GM21723 (cell line): Measurements from ENCODE around the gene ASGR2.
"Not testable (repeated sequence)": the region's sequence is repeated elsewhere in the genome, so short reads cannot be mapped to it uniquely, and the experiment has no call there.

Source experiments
- ATAC-seq: cut with Tn5 transposase; IDR thresholded peaks from one replicate; pipeline ENCODE4 v1.9.1; 2021; ENCODE audit warnings: mild to moderate bottlenecking, moderate library complexity; ENCODE audit not compliant: unreplicated experiment

ASGR2 gene

DNA sequence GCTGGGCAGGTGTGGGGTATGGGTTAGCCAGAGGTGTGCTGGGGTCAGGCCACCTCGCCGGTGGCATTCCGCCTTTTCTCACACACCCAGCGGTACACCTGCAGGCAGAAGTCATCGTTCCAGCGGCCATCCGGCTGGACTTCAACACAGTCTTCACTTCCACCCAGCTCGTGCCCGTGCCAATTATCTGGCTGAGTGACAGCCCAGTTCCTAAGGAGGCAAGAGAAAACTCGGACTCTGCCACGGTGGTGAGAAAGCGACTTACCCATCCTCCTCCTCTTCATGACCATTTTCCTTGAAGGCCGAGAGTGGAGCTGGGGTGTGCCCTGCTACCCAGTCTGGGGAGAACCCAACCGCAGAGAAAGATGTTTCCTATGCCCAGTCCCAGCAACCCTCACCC is 13.1 kb downstream of the ASGR2 start:
- ATAC-seq: no peak

- not testable (repeated sequence) for ATAC-seq
Measured at GRCh38 chr17:7100641-7101379, 13.8 kb downstream of the ASGR2 start.

- no peak for ATAC-seq
Measured at GRCh38 chr17:7098802-7099459, 15.7 kb downstream of the ASGR2 start.

- ATAC-seq: no peak
Measured at GRCh38 chr17:7097940-7098339, 16.7 kb downstream of the ASGR2 start.

GRCh38 chr17:7095625-7096024 is 19.0 kb downstream of the ASGR2 start:
- no peak for ATAC-seq

- ATAC-seq: no peak
Measured at GRCh38 chr17:7094652-7095019, 20.0 kb downstream of the ASGR2 start.

- not testable (repeated sequence) for ATAC-seq
Measured at GRCh38 chr17:7091311-7092005, 23.2 kb downstream of the ASGR2 start.

DNA sequence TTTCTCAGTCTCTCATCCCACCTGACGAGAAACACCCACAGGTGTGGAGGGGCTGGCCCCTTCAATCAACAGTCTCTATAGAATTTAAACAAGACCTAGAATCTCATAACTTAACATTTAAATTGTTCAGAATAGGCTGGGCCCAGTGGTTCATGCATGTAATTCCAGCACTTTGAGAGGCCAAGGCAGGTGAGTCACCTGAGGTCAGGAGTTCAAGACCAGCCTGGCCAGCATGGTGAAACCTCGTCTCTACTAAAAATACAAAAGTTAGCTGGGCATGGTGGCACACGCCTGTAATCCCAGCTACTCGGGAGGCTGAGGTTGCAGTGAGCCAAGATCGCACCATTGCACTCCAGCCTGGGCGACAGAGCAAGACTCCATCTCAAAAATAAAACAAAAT is 25.1 kb downstream of the ASGR2 start:
- ATAC-seq: not testable (repeated sequence)

DNA sequence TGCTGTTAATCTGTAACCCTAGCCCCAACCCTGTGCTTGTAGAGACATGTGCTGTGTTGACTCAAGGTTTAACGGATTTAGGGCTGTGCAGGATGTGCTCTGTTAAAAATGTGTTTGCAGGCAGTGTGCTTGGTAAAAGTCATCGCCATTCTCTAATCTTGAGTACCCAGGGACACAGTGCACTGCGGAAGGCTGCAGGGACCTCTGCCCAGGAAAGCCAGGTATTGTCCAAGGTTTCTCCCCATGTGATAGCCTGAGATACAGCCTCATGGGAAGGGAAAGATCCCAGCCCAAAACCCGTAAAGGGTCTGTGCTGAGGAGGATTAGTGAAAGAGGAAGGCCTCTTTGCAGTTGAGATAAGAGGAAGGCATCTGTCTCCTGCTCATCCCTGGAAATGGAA is 26.2 kb downstream of the ASGR2 start:
- not testable (repeated sequence) for ATAC-seq

- ATAC-seq: no peak
Measured at GRCh38 chr17:7084088-7084487, 30.5 kb downstream of the ASGR2 start.

GRCh38 chr17:7083592-7083991 is 31.0 kb downstream of the ASGR2 start:
- no peak for ATAC-seq

DNA sequence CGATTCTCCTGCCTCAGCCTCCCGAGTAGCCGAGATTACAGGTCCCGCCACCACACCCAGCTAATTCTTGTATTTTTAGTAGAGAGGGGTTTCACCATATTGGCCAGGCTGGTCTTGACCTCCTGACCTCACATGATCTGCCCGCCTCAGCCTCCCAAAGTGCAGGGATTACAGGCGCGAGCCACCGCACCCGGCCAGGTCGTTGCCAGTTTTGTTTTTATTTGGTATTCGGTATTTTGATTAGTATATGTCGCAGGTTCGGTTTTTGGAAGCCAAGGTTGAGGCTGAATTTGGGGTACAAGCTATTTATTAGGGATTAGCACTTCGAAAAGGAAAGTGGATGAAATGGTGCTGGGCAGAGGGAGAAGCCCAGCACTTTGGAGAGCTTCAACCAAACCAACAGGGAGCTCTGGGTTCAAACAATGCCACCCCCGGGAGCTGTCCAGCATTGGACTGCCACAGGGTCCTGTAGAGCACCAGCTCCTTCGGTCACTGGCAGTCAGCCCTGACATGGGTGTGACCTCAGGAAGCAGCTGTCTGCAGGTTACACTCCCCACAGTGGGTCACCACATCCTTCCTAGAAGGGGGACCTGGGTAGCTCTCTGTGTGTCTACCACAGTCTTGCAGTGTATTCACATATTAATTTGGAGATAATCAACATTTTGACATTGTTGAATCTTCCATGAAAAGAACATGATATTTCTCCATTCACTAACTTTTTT is 33.1 kb downstream of the ASGR2 start:
- ATAC-seq: no peak

- ATAC-seq: no peak
Measured at GRCh38 chr17:7080456-7081041, 34.1 kb downstream of the ASGR2 start.

GRCh38 chr17:7079581-7080455 is 34.8 kb downstream of the ASGR2 start, which contains the start of gene CLEC10A:
Gene CLEC10A, minus strand, starts transcription at chr17:7080251. Its CDS starts 1,439 bp downstream, at chr17:7078812.
- no peak for ATAC-seq

DNA sequence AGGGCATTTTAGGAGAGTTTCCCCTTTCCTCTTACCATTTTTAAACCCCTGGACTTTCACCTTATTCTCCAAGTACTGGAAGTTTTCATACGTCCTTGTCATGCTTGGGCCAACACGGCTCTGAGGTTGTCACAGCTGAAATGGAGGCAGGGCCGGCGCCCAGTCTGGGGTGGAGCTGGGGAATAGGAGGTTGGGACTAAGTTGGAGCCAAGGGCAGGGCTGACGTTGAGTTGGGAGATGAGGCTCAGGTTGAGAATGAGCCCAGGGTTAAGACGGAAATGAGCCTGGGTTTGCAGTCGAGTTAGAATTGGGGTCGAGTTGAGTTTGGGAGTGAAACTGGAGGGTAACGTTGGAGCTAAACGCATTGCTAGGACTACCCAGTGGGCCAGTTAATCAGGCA is 35.9 kb downstream of the ASGR2 start:
- no peak for ATAC-seq

DNA sequence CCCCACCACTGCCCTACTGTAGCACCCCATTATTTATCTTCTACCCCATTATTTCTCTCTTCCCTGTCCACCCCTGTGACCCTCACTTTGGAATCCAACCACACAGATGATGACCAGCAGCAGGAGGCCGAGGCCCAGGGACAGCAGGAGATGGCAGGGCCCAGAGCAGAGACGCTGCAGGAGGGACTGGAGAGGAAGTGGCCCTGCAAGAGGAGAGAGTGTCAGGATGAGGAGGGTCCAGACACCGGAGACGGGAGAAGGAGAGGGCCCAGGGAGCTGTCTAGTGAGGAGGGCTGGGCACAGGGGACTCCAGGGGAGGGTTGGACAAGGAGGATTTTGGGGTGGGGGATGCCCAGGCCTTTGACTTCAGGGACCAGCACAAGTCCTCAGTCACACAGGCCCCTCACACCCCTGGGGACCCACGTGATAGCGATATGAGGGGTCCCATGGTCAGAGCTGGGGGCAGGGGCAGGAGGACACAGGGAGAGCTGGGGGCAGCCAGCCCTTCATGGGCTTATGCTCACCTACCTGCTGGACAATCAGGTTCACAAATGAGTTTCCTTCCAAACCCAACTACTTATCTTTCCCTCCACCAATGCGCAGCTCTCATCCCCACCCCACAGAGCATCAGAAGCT is 36.6 kb downstream of the ASGR2 start:
- no peak for ATAC-seq

- no peak for ATAC-seq
Measured at GRCh38 chr17:7074931-7075330, 39.7 kb downstream of the ASGR2 start.

DNA sequence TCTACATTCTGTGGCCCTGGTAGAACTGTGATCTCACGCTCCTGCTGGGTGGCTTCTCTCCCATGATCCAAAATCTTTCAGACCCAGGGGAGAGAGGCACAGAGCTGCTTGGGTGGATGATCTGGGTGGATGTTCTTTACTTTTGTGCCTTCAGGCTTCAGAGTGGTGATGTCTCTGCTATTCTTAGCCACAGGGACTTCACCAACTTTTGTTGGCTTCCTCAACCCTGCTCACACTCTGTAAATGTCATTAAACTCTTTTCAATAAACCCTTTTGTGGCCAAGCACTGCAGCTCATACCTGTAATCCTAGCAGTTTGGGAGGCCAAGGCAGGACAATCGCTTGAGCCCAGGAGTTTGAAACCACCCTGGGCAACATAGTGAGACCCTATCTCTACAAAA is 42.2 kb downstream of the ASGR2 start:
- ATAC-seq: no peak

- ATAC-seq: no peak
Measured at GRCh38 chr17:7070712-7071111, 43.9 kb downstream of the ASGR2 start.
